ENCODE measurements around the gene SHC3. TPM values are rescaled to one million over a fixed set of nuclear protein-coding genes. Genes with fewer than 3 reads are reported as not detected.

The SHC3 gene
- total and polyA plus RNA-seq, 2 donors (not counting 3 experiments of a cell fraction or from before 2014, with no cell fraction given): 1.0 to 2.0 TPM

DNA sequence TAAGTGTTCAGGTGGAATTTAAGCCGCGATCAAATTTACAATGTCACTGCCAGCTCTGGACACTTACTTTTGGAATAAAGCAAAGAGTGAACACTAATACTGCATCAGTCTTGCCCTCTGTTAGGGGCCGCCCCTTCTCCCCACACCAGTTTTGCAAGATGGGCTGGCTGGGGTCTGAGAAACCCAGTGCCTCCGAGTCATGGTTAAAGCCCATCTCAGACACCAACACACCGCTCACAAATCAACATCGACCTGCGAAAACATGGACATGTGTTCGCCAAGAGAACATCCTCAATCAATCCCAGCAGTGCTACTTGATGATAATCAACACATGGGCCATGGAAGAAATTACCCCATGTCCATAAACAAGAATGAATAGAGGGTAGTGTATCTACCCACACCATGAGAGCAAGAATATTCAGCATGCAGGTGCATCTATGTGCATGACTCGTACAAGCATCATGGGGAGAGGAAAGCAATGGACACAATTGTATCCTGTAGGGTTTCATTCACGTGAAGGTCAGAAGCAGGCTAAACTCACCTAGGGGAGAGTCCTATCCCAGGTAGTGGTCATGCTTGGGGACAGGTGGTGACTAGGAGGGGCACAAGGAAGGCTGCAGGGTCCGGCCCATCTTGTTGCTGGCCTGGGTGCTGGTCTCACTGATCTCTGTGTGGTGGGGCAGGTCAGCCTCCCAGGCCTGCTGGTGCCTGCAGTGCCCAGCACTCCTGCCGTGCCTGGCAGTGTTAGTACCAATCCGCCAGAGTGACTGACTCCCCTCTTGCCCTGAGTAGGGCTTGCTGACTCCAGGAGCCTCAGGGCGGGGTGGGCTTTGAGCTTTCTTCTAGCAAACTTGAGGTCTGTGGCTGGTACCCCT lies 182.3 kb downstream of the SHC3 start:
- DNase-seq (ENCODE audit: low read depth, low spot score) (no peak), FAIRE-seq (no peak)
- Histone ChIP-seq H3K4me2 (ENCODE audit: insufficient read depth, low read length) (no peak overlapping the region), H3K9me3 (replicated peaks; ENCODE audit: control insufficient read depth, insufficient read depth, low read length) (no peaks in the 10 kb centered on the region), H4K20me1 (replicated peaks; ENCODE audit: control insufficient read depth, extremely low read depth, insufficient read depth, low read length) (no peaks in the 10 kb centered on the region), H3K4me3 (replicated peaks in 1 of 3; ENCODE audit: insufficient read depth in 1 of 3, low read depth in 1 of 3, low read length in 3 of 3) (no peak overlapping the region), H2AFZ (ENCODE audit: low read depth, low read length) (no peak overlapping the region), H3K27ac (ENCODE audit: insufficient read depth, low read depth, low read length) (no peak overlapping the region), H3K4me1 (ENCODE audit: control insufficient read depth, extremely low read depth, insufficient read depth, low read length) (peaks cover 35% of the 10 kb centered on the region), H3K27me3 (ENCODE audit: control insufficient read depth in 2 of 2, insufficient read depth in 2 of 2, low read length in 2 of 2) (no peaks in the 10 kb centered on the region), H3K9ac (replicated peaks; ENCODE audit: extremely low read depth, insufficient read depth, low read length) (no peak overlapping the region), H3K36me3 (ENCODE audit: control insufficient read depth in 2 of 2, extremely low read depth in 1 of 2, insufficient read depth in 2 of 2, low read length in 2 of 2) (peaks cover 0 to 2% of the 10 kb centered on the region in 2 experiments), H3K79me2 (ENCODE audit: control insufficient read depth, insufficient read depth, low read length) (peaks cover 67% of the 10 kb centered on the region), H3K9me1 (replicated peaks; ENCODE audit: control insufficient read depth, extremely low read depth, insufficient read depth, low read length) (no peaks in the 10 kb centered on the region)
- POLR2A ChIA-PET: no interaction called here
- intact Hi-C loops (cut with micrococcal nuclease) (no loop called here), dilution Hi-C loops (cut with MboI; ENCODE audit: extremely low pct_ligation_motif_present, low sequenced_read_pairs) (no loop called here)
- CTCF ChIA-PET: interaction anchor here (0.8 to 1.6 kb wide), 4 partner anchors 214 to 336 kb away, joined by 3 to 6 read pairs (median 4); no protein-coding TSS in a partner anchor
- TF ChIP-seq GATA2 (IDR thresholded peaks at IDR 0.05; ENCODE audit: insufficient read depth, insufficient read length, low read depth, low read length): no peak
- TF ChIP-seq FOS (IDR thresholded peaks at IDR 0.05; ENCODE audit: borderline replicate concordance, insufficient read depth, low read length): peak; percentile 30
- no TSS peak for BruUV-seq (replicated peaks)

DNA sequence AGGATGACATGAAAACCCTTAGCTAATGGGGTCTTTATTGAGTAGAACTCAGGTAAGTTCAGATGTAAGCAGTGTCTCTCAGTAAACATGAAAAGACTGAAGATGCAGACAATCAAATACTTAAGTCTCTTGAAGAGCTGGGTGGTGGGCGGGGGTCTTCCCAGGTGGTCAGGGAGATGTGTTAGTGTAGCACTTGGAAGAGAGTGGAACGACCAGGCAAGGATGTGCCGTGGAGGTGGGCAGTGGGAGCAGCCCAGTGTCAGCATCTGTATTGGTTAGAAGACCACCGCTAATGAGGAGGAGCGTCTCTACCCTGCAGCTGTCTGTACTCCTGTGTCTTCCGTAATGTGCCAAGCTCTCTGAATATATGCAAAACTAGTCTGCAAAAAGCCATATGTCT lies 183.0 kb downstream of the SHC3 start:
- intact Hi-C loops (cut with micrococcal nuclease) (no loop called here), dilution Hi-C loops (cut with MboI; ENCODE audit: extremely low pct_ligation_motif_present, low sequenced_read_pairs) (no loop called here)
- no peak for FAIRE-seq
- TF ChIP-seq CTCF (IDR thresholded peaks at IDR 0.05; ENCODE audit: extremely low read depth in 1 of 2, insufficient read depth in 1 of 2, low read depth in 1 of 2, low read length in 2 of 2) (no peak), MYC (IDR thresholded peaks at IDR 0.05; ENCODE audit: low read depth, low read length) (no peak), FOS (IDR thresholded peaks at IDR 0.05; ENCODE audit: borderline replicate concordance, insufficient read depth, low read length) (no peak), EZH2 (IDR thresholded peaks at IDR 0.05; ENCODE audit: borderline replicate concordance, low read depth, low read length, severe bottlenecking) (no peak)
- TF ChIP-seq, protein P1, sequence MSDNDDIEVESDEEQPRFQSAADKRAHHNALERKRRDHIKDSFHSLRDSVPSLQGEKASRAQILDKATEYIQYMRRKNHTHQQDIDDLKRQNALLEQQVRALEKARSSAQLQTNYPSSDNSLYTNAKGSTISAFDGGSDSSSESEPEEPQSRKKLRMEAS (IDR thresholded peaks at IDR 0.05; ENCODE audit: insufficient read depth, insufficient read length): no peak
- H3K9ac ChIP-seq (replicated peaks; ENCODE audit: extremely low read depth, insufficient read depth, low read length): no peak overlapping the region
- ChIA-PET CTCF (interaction anchor here (0.8 kb wide), 1 partner anchor 335 kb away, joined by 3 read pairs; no protein-coding TSS in a partner anchor), POLR2A (no interaction called here)
- no peaks in the 10 kb centered on the region for H3K9me3 ChIP-seq (replicated peaks; ENCODE audit: control insufficient read depth, insufficient read depth, low read length)
- BruUV-seq (replicated peaks): no TSS peak
- H3K4me2 ChIP-seq (ENCODE audit: insufficient read depth, low read length): no peak overlapping the region
- H4K20me1 ChIP-seq (replicated peaks; ENCODE audit: control insufficient read depth, extremely low read depth, insufficient read depth, low read length): no peaks in the 10 kb centered on the region
- H3K4me3 ChIP-seq (replicated peaks in 1 of 3; ENCODE audit: insufficient read depth in 1 of 3, low read depth in 1 of 3, low read length in 3 of 3): no peak overlapping the region
- H3K9me1 ChIP-seq (replicated peaks; ENCODE audit: control insufficient read depth, extremely low read depth, insufficient read depth, low read length): no peaks in the 10 kb centered on the region
- peaks cover 67% of the 10 kb centered on the region for H3K79me2 ChIP-seq (ENCODE audit: control insufficient read depth, insufficient read depth, low read length)
- no peak overlapping the region for H3K27ac ChIP-seq (ENCODE audit: insufficient read depth, low read depth, low read length)
- DNase-seq (ENCODE audit: low read depth, low spot score): no peak
- no peaks in the 10 kb centered on the region for H3K27me3 ChIP-seq (ENCODE audit: control insufficient read depth in 2 of 2, insufficient read depth in 2 of 2, low read length in 2 of 2)
- H2AFZ ChIP-seq (ENCODE audit: low read depth, low read length): no peak overlapping the region
- H3K4me1 ChIP-seq (ENCODE audit: control insufficient read depth, extremely low read depth, insufficient read depth, low read length): peaks cover 37% of the 10 kb centered on the region
- peaks cover 0 to 2% of the 10 kb centered on the region in 2 experiments for H3K36me3 ChIP-seq (ENCODE audit: control insufficient read depth in 2 of 2, extremely low read depth in 1 of 2, insufficient read depth in 2 of 2, low read length in 2 of 2)
